Erythroblast (primary cell): Measurements from ENCODE around the gene ARID4B.

Experiments used
- GATA1 ChIP-seq: IDR thresholded peaks from 2 replicates; pipeline ENCODE4 v1.6.1; 2011; ENCODE audit warnings: low read depth, mild to moderate bottlenecking, control low read depth, low read length, moderate library complexity
- POLR2A ChIP-seq: IDR thresholded peaks from 2 replicates; pipeline ENCODE4 v1.6.1; 2011; ENCODE audit warnings: mild to moderate bottlenecking, low read length

GRCh38 chr1:235266325-235266724, 61.7 kb downstream of the ARID4B start:
- TF ChIP-seq POLR2A (no peak), GATA1 (no peak)
